ENCODE results near the gene MVB12B.

MVB12B gene

GRCh38 chr9:126491949-126492348 lies 165.3 kb downstream of the MVB12B start:
- no peak for DNase-seq (ENCODE audit: low read depth in 2 of 2)

DNA sequence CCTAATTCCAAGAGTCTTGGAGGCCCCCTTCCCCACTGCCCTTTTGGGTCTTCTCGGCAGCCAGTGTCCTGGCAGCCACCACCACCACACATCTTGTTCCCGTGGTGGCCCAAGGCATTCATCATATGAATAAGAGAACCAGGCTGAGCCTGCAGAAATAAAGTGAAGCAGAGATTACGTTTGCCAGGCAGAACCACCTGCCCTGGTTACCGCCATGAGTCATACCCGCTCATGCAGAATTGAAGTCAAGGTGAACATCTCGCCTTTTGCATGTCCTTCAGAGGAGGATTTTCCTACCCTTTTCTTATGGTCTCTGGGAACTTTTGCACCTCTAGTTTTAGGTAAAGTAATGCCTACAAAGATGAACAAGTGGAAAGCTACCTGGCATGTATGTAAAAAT lies 167.6 kb downstream of the MVB12B start:
- DNase-seq (ENCODE audit: low read depth in 2 of 2) = no peak

- no peak for DNase-seq (ENCODE audit: low read depth in 2 of 2)
These were observed 168.1 kb downstream of the MVB12B start for GRCh38 chr9:126494746-126495145.

GRCh38 chr9:126495411-126496180 lies 169.0 kb downstream of the MVB12B start:
- no peak for DNase-seq (ENCODE audit: low read depth in 2 of 2)

DNA sequence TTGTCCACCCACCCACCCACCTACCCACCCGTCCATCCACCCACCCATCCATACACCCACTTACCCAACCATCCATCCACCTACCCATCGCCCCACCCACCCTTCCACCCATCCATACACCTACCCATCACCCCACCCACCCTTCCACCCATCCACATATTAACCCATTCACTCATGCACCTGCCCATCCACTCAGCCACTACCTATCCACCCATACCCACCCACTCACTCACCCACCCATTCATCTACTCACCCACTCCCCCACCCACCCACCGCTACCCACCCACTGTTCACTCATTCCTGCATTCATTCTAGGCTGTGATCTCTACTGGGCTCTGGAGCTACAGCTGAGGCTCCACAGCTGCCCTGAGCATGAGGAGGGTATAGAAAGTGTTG lies 169.6 kb downstream of the MVB12B start:
- DNase-seq (ENCODE audit: low read depth in 2 of 2) = no peak

- DNase-seq (ENCODE audit: low read depth in 2 of 2) = no peak
These were observed 170.4 kb downstream of the MVB12B start for GRCh38 chr9:126496781-126497659.

GRCh38 chr9:126497660-126498275 lies 171.1 kb downstream of the MVB12B start:
- DNase-seq (ENCODE audit: low read depth in 2 of 2) = no peak

GRCh38 chr9:126498331-126498730 lies 171.7 kb downstream of the MVB12B start:
- no peak for DNase-seq (ENCODE audit: low read depth in 2 of 2)

DNA sequence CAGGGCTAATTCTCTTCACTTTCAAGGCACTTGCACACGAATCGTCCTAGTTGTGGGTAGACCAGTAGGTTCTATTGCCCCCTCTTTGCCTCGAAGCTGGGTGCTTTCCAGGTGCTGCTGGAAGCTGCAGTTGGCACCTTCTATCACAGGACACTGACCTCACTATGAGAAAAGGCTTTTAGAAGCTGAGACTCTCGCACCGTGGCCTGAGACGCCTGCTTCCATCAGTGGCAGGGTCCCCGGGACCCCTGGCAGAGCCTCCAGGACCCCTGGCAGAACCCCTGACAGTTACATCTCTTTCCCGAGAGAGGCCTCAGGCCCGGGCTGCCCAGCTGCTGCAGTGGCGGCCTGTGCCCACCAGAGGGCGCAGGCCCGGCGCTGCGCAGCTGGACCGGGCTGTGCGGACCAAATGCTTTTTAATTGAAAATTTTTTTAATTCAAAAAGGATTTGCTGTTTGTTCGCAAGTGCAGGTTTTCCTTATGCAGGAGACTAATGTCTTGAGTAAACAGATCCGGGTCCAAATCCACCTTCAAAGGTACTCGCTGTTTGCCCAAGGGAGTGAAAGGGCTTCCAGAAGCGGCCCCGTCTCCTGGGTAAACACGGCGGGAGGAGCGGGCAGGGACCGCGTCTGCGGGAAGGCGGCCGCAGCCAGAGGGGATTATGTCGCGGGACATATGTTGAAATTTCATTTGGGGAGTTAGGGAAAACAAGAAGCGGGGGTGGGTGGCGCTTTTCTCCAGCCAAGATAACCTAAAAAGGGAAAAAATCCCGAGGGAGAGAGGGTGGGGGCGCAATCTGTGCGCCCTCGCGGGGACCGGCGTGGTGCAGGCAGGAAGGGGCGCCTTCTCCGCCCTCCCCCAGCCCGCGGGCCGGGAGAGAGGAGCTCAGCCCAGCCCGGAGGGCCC lies 172.6 kb downstream of the MVB12B start:
- DNase-seq (ENCODE audit: low read depth in 2 of 2) = peak in 1 of 2 donors; percentile 18

DNA sequence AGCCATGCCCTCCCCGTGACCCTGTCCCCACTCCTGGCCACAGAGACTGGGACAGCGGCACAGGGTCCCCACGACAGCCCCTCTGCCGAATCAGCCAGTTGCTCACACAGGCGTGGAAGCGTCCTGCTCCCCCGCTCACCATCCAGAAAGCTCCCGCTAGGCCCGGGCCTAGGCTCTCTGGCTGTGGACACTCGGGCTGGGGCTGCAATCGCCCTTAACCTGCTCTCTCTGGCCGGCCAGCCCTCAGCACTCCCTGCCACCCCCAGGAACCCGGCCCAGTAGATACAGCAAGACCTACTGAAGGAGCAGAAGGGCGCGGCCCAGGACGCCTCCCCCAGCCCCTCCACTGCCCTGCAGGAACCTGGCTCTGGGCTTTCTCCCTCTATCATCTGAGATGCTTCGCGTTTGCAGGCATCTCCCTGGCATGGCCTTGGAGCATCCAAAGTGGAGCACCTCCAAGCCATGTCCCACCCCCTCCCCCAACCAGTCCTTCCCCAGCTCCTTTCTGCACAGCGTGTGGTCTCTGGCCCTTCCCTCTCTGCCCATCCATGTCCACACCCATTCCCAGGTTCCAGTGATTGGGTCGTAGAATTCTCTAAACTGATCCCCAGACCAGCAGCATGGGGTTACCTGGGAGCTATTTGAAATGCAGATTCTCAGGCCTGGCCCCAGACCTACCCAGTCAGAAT lies 173.4 kb downstream of the MVB12B start:
- no peak for DNase-seq (ENCODE audit: low read depth in 2 of 2)

DNA sequence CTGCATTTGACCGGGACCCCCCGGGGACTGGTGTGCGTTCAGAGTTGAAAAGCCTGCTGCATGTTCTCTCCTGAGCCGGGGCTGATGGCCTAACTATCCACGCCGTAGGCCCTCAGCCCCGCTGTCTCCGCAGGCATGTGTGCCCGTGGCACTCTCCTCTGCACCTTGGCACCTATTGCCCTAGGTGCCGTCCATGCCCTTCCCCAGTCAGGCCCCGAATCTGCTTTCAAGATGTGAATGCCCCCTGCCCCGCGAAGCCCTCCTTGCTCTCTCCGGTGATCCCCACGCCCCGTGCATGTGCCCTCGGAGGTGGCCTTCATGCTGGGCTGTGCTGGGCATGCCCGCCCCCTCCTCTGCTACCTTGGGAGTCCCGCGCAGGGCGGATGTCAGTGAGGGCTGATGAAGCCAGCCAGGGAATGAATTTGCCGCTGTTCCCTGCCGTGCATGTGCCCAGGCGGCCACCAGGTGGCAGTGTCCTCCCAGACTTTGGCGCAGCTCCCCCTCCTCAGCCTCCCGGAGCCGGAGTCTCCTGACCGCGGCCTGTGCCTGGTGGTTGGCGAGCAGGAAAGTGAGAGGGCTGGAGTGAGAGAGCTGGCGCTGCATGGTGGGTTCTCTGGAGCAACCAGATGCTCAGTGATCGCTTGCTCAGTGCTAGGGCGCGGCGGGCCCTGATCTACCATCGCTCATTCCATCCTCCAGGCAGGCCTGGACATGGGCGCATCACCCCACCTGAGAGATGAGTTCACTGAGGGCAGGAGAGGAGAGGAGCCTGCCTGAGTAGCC lies 174.2 kb downstream of the MVB12B start:
- peak; percentile 37 to 39 for DNase-seq (ENCODE audit: low read depth in 2 of 2)

DNA sequence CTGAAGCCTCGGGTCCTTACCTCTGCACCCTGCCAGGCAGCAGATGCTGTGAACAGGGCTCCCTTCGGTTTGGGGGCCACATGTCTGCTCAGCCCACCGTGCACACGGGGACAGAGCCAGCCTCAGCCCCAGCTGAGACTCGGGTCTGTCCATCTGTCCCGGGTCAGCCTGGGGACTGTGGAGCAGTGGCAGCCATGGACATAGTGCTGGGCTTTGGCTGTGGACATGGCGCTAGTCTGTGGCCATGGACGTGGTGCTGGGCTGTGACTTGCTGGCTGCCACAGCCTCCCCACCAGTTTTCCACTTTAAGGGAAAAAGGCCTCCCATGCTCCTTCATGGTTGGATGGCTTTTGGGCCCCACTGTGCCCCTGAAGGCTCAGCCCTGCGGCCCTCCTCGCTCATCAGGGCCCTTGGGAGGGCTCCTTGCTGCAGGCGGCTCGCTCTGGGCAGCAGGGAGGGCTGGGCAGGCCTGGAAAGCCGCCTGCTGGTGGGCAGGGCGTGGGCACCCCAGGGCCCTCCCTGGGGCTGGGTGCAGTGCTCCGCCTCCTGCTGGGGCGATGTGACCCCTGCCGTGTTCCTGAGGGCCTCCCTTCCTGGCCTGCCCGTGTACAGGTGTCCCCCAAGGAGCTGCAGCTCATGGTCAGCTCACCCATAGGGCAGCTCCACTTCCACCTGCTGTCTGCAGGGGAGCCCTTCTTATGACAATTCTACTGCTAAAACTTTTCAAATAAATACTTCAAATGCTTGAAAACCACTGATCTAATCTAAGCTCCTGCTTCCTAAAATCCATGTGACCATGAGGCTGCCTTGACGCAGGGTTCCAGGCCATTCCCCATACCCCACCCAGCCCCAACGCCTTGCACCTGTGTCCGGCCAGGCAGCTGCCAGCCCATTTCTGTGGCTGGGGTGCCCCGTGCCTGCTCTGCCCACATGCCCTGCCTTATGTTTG lies 175.0 kb downstream of the MVB12B start:
- DNase-seq (ENCODE audit: low read depth in 2 of 2) = no peak

DNA sequence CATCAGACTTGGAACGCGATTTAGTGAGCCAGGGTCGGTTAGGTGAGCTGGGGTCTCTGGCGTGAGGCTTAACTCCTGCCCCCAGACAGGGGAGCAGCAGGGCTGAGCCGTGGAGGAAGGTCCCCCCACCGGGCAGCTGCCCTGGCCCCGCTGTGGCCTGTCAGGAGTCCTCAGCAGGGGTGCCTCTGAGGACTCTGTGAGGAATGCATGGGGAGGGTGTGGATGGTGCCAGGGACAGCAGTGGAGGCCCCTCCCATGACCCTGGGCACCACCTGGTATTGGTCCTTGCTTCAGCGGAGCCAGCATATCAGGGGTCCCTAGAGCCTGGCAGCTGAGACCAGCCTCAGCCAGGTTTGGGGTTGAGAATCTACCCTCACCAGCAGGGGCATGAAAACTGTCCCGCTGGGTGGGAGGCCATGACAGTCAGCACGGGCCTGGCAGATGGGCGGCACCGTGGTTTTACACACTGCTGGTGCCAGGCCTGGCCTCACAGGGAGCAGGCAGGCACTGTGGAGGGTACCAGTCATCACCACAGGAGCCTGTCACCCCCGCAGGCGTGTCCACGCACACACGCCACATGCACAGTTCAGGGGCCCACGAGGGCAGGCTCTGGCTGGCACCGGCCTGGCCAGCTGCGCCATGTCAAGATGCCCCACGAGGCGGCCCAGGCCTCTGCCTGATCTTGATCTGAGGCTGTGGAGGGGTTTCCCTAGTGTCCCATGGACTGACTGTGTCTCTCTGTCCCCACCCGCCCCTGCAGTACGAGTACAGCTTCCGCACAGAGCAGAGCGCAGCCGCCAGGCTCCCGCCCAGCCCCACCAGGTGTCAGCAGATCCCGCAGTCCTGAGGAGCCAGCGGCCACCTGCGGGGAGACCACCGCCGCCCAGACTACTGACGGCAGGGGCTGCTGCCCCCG lies 176.0 kb downstream of the MVB12B start:
- no peak for DNase-seq (ENCODE audit: low read depth in 2 of 2)

GRCh38 chr9:126503333-126504085 lies 176.9 kb downstream of the MVB12B start:
- no peak for DNase-seq (ENCODE audit: low read depth in 2 of 2)

DNA sequence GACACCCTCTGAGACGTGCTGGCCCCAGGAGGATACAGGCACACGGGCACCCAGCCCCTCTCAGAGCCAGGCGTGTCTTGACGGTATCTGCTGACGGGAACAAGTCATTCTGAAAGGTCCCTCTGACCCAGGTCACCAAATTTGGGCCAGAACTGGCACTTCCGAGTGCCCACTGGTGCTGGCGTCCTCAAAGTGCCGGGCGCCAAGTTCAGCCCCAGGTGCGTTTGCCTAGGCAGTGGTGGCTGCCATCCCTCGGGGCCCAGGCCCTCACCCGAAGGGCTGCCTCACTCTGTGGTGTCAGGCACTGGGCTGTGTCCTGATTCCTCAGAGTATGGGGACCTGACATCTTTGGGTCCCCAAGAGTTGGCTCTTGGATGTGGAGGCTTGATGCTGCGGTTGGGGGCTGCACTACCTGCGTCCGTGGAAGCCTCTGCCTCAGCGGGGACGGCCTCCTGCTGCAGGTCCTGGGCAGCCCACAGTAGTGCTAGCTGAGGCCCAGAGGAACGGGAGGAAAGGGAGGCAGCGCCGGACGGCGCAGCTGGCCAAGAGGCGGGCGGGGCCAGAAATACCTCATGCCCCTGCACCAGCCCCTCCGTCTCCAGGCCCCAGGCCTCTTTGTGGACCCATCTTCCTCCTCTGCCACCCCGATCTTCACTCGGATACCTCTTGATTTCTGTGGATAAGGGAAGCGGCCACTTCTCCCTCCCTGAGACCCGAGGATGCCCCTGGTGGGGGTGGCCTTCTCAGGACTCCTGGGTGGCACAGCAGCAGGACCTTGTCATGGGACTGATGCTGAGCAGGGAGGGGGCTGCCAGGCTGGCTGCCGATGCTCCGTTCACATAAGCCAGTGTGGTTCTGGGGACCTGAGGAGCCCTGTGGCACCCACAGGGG lies 177.7 kb downstream of the MVB12B start:
- no peak for DNase-seq (ENCODE audit: low read depth in 2 of 2)

GRCh38 chr9:126504977-126505455 lies 178.4 kb downstream of the MVB12B start:
- DNase-seq (ENCODE audit: low read depth in 2 of 2) = no peak

Measured in stimulated activated CD8-positive, alpha-beta memory T cell treated with anti-CD3 and anti-CD28 coated beads, Interleukin-2, amount 100 ng/mL, for 1 hour (primary cell).